Mesenteric fat pad (tissue), 1 donor: ENCODE data around the gene ELL. TPM values are rescaled to one million over a fixed set of nuclear protein-coding genes. Genes with fewer than 3 reads are reported as not detected.

Experiments
- DNase-seq: peaks from one replicate; pipeline ENCODE4 v3.0.0-alpha.2; 2020; ENCODE audit warnings: low spot score
- total RNA-seq: library from RNA; stranded (reverse); fragmentation: NEBNext Ultra II Directional; extraction: Animal tissue kit (Norgen Biotek cat#: 25700); gene quantifications from one replicate; pipeline ENCODE4 v1.2.1, GENCODE V29; 2021
- donor health status: DM: yes; HTN: yes; CAD: no.

Gene ELL
- total RNA-seq, 1 donor from 2014 or later, result 38.4 TPM

GRCh38 chr19:18435178-18435841 is 86.6 kb downstream of the ELL start:
- DNase-seq, result no peak

DNA sequence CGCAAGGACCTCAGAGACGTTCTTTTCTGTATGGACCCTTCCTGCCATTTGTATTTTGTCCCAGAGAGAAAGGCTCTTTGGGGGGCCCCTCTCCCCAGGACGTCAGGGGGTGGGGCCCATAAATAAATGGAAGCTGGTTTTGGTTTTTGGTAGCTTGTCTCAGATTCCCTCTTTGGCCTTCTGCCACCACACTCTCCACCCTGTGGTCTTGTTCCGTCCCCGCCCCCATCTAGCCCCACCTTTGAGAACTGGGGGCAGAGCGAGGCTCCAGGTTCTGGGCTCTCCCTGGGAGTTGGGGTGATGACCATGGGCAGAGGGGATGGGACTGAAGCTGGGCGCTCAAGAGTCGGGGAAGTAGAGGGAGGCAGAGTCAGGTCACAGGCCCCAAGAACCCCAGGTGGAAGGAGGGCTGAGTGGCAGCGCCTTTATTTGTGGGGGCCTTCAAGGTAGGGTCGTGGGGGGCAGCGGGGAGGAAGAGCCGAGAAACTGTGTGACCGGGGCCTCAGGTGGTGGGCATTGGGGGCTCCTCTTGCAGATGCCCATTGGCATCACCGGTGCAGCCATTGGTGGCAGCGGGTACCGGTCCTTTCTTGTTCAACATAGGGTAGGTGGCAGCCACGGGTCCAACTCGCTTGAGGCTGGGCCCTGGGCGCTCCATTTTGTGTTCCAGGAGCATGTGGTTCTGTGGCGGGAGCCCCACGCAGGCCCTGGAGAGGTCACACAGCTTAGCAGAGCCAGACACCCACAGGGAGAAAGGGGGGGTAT is 87.3 kb downstream of the ELL start:
- DNase-seq, result no peak

- DNase-seq, result no peak
Observed at GRCh38 chr19:18433735-18434398, 88.0 kb downstream of the ELL start.

DNA sequence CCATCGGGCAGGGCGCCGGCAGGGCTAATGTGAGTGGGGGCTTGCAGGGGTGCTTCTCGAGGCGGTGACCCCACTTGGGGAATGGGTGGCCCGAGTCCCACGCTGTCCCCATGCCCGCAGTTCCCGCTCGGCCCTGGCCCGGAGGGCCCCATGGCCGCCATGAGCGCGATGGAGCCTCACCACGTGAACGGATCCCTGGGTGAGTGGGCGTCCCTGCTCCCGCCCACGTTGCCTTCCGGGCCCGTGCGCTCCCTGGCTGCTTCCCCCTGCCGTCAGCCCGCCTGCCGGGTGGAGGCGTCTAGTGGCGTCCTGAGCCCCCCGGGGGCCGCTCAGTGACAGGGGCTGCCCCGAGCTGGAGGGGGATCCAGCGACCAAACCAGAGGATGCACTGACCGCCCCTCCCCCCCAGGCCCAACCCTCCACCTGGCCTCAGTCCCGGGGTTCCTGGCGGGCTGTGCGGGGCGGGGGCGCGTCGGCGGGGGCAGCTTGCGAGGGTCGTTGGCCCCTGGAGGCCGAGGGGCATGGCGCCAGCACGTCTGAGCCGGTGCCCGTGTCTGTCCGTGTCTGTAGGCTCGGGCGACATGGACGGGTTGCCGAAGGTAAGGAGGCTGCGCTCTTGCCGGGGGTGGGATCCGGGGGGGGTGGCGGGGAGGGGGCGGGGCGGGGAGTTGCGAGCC is 88.7 kb downstream of the ELL start:
- DNase-seq, result no peak

DNA sequence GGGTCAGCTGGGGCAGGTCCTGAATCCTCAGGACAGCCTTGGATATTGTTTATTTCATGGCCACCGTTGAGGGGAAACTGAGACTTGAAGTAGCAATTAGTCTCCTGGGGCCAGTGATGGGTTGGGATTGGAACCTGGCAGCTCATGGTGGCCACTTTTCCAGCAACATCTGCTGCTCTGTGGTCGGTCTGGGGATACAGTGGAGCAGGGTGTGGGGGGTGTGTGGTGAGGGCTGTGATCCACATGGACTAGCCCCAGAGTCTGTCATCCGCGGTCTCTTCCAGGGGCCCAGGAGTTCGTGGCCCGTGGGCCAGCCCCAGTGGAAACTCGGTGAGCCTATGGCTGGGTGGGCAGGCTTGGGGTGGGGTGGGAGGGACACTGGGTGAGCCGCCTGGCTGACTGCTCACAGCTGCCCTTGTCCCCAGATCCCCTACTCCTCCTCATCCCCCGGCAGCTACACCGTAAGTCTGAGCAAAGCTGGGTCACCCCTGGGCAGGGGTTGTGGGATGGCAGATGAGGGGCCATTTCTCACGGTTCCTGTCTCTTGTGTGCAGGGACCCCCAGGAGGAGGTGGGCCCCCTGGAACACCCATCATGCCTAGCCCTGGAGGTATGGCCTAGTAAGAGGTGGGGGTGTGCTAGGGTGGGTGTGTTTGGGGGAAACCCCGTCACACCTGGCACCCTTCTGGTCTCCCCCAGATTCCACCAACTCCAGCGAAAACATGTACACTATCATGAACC is 89.4 kb downstream of the ELL start:
- DNase-seq, result no peak

DNA sequence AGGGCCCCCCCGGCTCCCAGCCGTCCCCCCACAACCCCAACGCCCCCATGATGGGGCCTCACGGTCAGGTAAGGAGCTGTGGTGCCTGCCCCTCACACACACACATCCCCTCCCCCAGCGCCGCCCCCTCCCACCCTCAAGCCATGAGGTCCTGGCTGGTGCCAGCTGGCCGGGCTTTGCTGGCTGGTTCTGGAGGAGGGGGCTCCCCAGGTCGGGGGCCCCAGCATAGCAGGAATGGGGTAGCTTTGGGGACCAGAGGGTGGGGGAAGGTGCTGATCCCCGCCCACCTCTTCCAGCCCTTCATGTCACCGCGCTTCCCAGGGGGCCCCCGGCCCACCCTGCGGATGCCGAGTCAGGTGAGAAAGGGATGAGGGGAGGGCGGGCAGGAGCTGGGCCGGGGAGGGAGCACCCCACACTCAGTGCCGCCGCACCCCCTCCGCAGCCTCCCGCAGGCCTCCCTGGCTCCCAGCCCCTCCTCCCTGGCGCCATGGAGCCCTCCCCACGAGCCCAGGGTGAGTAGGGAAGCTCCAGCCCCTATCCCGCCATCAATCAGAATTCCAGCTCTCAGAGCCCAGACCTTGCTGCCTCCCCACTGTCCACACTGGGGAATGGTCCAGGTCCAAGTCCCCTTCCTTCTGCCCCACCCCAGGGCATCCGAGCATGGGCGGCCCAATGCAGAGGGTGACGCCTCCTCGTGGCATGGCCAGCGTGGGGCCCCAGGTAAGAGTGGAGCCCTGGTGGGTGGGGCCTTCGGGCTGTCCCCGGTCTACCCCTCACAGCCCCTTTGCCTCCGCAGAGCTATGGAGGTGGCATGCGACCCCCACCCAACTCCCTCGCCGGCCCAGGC is 90.3 kb downstream of the ELL start:
- no peak for DNase-seq

DNA sequence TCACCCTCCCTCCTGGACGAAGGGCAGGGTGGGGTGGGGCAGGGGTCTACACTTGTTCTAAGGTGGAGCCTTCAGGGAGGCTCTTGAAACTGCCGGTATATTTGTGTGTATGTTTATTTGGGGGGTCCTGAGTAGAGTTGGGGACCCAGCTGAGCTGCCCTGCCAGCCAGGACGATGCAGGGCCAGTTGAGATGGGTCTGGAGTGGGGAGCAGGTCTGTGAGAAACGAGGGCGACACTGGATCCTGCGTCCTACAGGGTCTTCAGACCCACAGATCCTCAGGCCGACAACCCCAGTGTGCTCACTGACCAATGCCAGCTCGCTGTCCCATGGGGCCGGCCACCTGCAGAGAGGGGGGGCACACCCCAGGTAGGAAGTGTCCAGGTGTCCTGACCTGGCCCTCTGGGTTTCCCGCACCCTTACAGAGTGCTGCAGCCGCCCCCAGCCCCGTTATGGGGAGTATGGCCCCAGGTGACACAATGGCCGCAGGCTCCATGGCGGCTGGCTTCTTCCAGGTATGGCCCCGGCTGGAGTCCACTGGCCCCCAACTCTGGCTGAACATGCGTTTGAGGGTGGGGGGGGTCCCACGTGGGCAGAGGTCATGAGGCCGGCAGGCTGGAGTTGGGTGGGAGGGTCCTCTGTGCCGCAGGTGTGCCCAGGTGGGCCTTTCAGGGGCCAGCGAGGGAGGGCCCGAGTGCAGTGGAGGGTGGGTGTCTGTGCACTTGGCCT is 91.3 kb downstream of the ELL start:
- DNase-seq, result no peak

DNA sequence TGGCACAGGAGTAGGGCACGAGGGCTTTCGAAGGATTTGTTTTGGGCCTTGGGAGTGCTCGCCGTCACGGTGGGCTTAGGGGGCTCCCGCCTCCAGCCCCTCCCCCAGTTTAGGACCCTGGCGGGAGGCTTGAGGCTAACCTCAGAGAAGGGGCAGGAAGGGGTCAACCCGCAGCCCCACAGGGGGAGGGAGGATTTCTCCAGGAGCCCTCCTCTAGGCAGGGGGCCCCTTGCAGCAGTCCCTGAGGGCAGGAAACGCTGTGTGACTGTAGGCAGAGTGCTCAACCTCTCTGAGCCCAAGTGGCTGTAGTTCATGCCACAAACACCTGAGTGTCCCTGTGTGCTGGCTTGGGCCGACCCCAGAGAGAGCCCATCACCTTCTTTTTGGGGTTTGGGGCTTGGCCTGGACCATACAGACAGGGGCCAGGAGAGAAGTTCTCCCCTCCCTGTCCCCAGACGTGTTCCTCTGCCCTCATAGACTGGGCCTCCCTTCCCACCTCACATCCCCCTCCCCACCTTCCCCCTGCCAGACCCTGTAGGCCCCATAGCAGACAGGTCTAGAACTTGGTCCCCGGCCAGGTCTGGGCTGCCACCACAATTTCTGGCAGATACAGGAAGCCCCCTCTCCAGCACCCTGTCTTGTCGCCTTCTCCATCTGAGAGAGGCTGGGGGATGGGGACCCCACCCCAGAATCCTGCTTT is 92.0 kb downstream of the ELL start:
- DNase-seq, result no peak

GRCh38 chr19:18428787-18429674 is 92.8 kb downstream of the ELL start:
- DNase-seq, result peak; percentile 94

GRCh38 chr19:18428173-18428786 is 93.6 kb downstream of the ELL start:
- no peak for DNase-seq

GRCh38 chr19:18427743-18428113 is 94.1 kb downstream of the ELL start:
- no peak for DNase-seq

- no peak for DNase-seq
Observed at GRCh38 chr19:18427080-18427742, 94.7 kb downstream of the ELL start.

- DNase-seq, result no peak
Observed at GRCh38 chr19:18426416-18426767, 95.5 kb downstream of the ELL start.

DNA sequence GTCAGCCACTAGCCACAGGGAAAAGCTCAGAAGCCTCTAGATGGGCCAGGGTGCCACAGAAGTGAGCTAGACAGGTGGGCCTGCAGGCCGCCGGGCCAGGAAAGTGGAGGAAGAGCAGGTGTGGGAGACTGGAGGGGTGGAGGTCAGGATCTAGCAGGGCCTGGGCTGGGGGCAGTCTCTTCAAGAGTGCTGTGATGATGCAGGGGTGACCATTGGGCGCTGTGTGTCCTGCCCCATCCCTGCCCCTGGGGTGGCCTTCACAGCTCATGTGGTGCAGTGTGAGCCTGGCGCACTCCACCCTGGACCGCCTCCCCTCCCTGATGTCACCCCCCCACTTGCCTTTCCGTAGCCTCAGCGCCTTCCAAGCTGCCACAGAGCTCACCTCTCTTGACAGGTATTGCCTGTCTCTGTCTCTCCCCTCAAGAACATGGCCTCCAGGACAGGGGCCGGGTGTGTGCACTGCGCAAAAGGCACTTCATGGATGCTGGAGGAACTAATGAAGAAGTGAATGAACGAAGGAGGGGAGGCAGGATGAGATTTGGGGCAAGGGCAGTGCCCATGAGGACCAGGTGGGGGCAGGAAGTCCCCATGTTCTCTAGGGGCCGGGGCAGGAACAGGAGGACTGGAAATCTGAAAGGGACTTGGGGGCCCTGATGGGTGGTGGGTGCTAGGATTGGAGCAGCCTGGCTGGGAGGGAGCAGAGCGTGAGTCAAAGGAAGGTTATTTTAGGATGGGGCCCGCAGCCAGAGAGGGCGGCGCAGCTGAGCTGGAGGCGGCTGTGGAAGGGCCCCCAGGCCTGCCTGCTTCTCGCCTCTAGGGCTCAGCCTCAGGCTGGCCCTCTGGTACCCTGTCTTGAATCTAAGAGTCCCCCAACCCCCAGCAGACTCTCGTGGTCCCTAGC is 96.1 kb downstream of the ELL start:
- no peak for DNase-seq

GRCh38 chr19:18424890-18425514 is 96.9 kb downstream of the ELL start:
- no peak for DNase-seq
